Stimulated activated CD8-positive, alpha-beta memory T cell treated with anti-CD3 and anti-CD28 coated beads, Interleukin-4, amount 100 ng/mL, for 48 hours (primary cell): ENCODE measurements around the gene OSBPL9.

Experiments used
- DNase-seq: peaks from one replicate; pipeline ENCODE4 v3.0.0-alpha.2; 2020

Gene OSBPL9

DNA sequence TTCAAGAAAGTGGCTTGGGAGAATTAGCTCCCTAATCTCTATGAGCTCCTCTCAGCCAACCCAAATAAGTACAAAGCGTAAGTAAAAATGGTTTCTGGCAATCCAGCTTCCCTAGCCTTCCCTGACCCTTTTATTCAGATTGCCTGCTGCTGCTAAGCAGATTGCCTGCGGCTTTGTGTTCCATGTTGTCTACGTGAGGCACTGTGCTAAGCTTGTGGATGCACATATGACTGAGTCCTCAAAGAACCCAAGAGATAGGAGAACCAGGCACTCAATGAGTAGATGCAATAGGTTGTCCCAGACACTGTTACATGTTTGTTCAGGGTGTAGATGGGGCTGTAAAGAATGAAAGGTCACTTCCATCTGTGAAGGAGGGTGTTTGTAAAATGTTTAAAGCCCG is 6.3 kb upstream of the OSBPL9 start:
- DNase-seq = no peak

DNA sequence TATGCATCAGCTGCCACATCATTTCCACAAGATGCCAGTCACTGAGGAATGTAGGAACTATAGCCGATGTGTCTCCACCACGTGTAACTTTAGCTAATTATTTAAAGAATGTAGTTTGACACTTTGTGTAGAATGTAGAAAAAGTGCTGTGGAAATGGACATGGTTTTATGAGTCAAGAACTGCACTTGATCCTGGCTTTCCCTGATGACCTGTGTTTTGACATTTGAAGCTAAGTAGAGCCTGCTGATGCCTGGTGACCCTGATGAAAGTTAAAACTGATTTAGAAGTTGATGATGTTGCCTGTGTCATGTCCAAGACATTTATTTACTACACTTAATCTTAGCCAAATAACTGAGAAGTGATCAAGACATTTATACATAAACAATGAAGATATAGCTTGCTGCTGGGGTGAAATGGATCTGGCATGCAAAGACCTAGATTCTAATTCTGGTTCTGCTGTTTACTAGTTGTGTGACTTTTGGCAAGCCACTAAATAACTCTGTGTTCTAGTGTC is 4.4 kb upstream of the OSBPL9 start:
- no peak for DNase-seq

DNA sequence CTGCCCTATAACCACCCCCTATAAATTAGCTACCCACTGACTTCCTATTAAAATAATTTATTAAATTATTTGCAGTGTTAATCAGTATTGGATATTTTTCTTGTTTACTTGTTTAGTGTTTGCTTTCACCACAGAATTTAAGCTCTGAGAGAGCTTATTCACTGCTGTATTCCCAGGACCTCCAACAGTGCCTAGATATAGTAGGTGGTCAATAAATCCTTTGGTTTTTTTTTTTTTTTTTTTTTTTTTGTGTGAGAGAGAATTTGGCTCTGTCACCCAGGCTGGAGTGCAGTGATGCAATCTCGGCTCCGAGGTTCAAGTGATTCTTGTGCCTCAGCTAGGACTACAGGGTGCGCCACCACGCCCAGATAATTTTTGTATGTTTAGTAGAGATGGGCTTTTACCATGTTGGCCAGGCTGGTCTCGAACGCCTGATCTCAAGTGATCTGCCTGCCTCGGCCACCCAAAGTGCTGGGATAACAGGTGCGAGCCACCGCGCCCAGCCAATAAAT is 1.1 kb upstream of the OSBPL9 start:
- no peak for DNase-seq

DNA sequence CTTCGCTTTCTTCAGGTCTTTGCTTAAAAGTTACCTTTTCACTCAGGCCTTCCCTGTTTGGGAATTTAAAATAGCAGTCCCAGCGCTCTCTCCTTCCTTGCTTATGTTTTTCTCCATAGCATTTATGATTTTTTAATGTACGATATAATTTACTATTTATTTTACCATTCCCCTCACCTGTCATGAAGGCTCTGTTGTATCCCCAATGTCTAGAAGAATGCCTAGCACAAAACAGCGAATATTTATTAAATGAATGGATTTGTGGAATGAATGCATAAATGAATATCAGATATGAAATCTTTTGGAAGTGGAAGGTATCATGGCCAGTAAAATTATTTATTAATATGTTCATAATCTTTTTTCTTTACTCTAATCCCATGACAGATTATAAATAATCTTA is 402 bp upstream of the OSBPL9 start:
- DNase-seq = no peak

DNA sequence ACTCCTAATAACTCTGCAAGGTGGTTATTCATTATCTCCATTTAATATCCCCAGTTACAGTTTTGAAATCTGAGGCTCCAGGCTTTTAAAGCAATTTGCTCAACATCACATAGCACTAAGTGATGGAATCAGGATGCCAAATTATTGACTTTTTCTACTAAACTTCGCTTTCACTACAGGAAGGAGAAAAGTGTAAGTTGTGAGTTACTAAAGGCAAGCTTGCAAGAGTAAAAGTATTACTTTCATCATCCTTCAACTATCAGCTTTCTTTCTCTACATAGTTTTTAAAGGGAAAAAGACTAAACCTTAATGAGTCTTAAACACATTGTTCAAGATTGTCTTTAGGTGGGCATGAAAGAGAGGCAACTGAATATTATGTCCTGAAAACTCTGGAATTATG is 1.8 kb downstream of the OSBPL9 start:
- no peak for DNase-seq

DNA sequence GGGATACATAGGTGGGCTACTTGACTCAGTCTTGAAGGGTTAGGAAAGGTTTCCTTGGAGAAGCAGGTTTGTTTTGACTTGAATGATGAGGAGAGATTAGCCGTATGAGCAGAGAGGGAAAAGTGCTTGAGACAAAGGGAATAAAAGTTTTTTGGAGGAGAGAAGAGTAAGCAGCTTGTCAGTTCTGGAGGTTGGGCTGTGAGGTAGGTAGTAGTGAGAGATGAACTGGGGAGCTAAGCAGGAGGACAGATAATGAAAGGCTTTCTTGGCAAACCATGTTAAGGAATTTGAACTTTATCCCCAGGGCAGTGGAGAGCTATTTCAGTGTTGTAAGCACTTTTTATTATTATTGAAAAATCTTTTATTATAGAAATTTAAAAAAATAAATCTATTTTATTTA is 3.6 kb downstream of the OSBPL9 start:
- DNase-seq = no peak

DNA sequence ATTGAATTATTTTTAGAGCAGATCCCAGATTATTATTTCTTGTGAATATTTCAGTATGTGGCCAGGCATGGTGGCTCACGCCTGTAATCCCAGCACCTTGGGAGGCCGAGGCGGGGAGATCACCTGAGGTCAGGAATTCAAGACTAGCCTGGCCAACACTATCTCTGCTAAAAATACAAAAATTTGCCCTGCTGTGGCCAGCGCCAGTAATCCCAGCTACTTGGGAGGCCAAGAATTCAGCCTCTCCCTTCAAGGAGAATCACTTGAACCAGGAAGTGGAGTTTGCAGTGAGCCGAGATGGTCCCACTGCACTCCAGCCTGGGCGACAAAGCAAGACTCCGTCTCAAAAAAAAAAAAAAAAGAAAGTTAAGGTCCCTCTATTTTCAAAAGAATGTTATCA is 4.3 kb downstream of the OSBPL9 start:
- no peak for DNase-seq

DNA sequence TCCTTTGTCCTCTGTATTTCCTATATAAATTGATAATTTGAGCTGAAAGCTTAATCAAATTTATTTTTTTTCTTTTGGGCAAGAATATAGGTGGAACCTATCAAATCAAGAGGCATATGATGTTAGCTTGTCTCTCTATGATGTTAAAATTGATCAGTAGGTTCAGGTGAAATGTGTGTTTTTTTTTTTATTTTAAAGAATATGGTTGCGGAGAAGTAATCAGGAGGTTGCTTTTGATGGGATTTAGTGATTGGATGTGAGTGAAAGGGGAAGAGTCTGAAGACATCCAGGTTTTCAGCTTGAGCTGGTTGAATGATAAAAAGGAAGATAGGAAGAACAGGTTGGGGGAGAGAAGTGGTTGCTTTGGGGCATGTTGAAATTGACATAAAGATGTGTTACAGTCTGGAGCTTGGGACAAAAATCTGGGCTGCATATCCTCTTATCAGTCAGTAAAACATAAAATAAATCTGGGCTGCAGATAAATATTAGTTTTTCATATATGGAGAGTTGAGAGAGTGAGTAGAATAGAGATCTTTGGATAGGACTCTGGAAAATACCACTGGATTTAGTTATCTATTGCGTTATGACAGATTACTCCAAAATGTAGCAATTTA is 5.1 kb downstream of the OSBPL9 start:
- no peak for DNase-seq

DNA sequence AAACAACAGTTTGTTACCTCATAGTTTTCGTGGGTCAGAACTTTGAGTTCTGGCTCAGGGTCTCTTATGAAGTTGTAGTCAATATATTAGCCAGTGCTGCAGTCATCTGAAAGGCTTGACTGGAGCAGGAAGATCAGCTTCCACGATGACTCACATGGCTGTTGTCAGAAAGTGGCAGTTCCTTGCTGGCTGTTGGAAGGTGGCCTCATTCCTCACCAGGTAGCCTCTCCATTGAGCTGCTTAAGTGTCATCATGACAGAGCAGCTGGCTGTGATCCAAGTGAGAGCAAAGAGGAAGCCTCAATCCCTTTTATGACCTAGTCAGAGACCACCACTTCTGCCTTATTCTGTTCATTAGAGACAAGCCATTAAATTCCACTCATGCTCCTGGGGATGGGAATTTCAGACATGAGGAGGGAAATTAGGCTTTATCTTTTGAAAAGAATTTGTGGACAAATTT is 5.6 kb downstream of the OSBPL9 start:
- no peak for DNase-seq

DNA sequence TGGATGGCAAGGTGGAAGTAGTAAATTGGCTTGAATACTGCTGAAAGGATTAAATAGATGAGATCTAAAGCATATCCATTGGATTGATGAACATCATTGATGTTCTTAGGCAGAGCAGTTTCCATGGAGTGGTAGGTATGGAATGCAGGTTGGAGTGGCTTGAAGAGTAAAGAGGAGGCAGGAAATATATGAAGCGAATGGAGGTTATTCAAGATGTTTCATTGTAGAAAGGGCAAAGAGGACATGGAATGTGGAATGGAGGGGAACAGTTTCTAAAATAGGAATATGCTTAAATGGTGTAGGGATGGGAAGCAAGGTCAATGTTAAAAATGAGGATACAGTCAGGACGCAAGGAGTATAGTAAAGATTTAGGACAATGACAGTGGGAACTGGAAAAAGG is 6.1 kb downstream of the OSBPL9 start:
- no peak for DNase-seq

DNA sequence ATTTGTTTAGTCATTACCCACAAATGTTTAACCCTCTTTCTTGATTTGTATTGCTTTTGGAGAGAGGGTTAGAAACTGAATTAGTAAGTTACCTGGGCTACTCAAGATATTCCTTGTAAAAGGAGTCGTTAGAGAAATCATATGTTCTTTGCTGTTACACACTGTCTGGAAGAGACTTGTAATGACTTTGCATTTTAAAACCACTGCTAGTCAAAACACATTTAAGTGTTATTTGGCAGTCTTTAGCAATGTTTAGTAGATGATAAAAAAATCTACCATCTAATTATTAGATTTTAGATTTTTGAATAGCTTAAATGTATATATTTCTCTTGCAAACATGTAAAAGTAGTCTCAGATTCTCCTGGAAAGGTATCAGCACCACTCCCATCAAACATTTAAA is 6.6 kb downstream of the OSBPL9 start:
- no peak for DNase-seq

DNA sequence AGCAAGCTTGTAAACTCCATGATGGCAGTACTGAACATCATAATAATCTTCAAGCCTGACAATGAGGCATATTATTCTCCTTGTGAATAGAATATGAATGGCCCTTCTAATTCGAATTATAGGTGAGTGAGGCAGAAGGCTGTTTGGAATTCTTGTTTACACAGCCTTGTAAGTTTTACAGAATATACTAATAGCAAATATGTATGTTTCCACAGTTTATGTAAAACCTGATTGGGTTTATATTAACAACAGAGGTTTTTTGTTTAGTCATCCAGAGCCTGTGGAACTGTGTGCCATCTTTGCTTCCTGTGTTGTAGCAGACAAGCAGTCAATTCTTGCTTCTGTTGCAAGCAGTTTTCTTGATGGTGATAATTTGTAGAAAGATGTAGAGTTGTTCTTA is 8.0 kb downstream of the OSBPL9 start:
- DNase-seq = no peak

DNA sequence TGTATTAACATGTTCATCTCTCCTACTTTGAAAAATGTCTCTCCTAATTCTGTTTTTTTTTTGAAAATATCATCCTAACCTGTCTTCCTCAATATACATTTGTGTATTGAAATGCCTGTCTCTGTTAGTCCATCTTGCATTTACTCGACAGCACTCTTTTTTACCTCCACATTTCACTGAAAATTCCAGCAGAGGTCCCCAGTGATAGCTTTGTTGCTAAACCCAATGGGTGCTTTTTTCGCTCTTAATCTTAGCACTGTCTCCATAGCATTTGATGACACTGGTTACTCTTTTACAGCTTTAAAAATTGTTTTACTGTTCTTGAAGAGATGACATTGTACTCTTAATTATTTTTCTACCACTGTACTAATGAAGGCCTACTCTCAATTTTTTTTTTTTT is 10.8 kb downstream of the OSBPL9 start:
- DNase-seq = no peak

DNA sequence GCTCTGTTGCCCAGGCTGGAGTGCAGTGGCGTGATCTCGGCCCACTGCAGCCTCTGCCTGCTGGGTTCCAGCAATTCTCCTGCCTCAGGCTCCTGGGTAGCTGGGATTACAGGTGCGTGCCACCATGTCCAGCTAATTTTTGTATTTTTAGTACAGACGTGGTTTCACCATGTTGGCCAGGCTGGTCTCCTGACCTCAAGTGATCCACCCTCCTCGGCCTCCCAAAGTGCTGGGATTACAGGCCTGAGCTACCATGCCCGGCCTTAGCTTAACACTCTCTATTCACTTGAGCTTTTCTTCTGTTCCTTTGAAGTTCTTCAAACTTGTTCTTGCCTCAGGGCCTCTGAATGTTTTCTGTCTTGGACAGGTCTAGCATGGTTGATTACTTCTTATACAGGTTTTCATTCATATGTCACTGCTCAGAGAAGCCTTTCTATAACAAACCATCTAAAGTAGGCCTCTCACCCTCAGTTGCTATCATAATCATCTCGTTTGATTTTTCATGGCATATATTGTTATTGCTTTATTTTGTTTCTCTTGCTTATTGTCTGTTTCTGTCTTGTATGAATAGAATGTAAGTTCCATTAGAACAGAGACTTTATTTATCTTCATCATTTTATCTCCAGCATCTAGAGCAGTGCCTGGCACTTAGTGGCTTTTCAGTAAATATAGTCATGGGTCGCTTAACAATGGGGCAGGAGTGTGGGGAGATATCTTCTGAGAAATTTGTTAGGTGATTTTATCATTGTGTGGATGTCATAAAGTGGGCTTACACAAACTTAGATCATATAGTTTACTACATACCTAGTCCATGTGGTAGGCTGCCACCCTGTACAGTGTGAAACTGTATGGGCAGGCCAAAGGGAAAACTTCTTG is 12.1 kb downstream of the OSBPL9 start:
- no peak for DNase-seq

DNA sequence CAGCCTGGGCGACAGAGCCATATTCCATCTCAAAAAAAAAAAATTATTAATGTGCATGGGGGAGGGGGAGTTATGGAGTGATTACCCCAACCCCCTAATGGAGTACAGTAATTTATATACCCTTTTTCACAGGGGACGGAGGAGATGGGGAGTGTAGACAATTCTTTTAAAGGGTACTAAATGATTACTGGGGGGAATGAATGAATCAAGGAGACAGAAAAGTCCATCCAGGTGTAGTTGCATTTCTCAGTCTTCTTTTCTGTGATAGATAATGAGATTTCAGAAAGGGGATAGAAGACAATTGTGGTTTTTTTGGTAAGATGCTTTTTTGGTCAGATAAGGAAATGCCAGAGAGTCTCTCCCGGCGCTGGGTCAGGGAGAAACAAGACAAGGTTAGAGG is 13.0 kb downstream of the OSBPL9 start:
- DNase-seq = no peak

DNA sequence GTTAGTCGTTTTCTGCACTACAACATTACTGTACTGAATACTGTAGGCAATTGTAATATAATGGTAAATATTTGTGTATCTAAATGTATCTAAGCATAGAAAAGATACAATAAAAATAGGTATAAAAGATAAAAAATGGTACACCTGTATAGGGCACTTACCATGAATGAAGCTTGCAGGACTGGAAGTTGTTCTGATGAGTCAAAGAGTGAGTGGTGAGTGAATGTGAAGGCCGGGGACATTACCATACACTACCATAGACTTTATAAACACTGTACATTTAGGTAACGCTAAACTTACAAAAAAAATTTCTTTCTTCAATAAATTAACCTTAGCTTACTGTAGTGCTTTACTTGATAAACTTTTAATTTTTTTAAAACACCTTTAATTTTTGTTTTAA is 13.5 kb downstream of the OSBPL9 start:
- no peak for DNase-seq

DNA sequence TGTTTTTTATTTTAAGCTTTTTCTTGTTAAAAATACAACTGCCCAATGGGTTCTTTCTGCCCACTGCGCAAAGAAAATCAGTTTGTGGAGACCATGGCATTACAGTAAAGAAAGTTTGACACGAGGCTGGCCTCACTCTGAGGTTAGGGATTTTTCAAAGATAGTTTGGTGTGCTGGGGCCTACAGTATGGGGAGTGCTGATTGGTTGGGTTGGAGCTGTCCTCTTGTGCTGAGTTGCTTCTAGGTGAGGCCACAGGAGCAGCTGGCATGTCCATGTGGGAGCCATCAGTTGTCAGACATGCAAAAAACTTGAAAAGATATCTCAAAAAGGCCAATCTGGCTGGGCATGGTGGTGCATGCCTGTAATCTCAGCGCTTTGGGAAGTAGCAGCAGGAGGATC is 14.0 kb downstream of the OSBPL9 start:
- DNase-seq = no peak

DNA sequence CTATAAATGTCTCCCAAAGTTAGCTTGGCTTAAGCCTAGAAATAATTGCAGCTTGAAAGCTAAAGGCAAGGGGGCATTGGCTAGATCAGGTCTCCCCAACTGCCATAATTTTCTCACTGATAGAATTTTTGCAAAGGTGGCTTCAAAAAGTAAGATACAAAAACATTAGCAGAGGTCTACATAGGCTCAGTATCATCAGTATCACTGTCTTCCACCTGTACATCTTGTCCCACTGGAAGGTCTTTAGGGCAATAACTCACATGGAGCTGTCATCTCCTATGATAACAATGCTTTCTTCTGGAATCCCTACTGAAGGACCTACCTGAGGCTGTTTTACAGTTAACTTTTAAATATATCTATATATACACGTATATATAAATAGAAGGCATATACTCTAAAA is 14.9 kb downstream of the OSBPL9 start:
- DNase-seq = no peak

DNA sequence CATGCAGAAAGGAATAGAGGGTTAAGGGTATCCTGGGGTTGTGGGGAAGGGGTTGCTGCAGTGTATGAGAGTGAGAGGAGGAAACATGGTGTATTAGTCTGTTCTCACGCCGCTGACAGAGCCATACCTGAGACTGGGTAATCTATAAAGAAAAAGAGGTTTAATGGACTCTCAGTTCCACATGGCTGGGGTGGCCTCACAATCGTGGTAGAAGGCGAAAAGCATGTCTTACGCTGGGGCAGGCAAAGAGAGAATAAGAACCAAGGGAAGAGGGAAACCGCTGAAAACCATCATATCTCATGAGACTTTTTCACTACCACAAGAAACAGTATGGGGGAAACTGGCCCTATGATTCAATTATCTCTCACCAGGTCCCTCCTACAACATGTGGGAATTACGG is 17.7 kb downstream of the OSBPL9 start:
- DNase-seq = no peak

DNA sequence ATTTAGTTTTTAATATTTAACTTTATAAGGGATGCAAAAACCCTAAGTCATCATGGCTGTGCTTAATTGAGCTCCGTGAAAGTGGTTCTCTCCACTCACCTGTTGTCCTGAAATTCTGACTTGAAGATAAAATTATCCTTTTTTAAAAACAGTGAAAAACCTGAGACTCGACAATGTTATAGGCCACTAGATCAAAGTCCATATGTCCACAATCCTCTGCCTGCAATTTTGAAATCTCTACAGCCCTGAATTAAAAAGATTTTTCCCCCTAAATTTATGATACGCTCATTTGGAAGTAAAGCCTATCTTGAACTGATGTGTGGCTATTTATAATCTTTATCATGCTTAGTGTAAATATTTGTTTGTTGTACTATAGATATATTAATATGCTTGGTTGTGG is 18.7 kb downstream of the OSBPL9 start:
- no peak for DNase-seq

DNA sequence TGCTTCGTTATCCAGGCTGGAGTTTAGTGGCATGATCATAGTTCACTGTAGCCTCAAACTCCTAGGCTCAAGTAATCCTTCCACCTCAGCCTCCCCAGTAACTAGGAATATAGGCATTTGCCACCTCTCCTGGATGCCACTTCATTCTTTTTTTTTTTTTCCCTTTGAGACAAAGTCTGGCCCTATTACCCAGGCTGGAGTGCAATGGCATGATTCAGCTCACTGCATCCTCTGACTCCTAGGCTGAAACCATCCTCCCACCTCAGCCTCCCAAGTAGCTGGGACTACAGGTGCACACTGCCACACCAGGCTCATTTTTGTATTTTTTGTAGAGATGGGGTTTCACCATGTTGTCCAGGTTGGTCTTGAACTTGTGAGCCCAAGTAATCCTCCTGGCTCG is 19.3 kb downstream of the OSBPL9 start:
- DNase-seq = no peak

DNA sequence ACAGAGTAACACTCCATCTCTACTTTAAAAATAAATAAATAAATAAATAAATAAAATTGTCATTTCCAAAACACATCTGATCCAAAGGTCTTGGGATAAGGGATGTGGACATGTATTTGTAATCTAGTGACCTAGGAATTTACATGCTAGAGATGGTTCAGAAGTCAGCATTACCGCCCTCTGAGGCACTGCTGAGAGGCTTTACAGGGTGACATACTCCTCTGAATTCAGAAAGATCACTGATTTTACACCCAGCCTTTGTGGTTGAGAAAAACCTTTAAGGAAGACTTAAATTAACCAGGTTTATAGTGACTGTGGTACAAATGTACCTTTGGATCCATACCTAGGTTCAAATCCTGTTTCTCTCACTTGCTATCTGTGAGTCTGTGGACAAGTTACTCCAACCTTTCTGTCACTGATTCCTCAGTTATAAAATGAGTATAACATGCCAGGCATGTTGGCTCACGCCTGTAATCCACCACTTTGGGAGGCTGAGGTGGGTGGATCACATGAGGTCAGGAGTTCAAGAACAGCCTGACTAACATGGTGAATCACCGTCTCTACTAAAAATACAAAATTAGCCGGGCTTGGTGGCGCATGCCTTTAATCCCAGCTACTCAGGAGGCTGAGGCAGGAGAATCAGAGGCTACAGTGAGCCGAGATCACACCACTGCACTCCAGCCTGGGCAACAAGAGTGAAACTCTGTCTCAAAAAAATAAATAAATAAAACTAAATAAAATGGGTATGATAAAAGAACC is 20.1 kb downstream of the OSBPL9 start:
- no peak for DNase-seq

DNA sequence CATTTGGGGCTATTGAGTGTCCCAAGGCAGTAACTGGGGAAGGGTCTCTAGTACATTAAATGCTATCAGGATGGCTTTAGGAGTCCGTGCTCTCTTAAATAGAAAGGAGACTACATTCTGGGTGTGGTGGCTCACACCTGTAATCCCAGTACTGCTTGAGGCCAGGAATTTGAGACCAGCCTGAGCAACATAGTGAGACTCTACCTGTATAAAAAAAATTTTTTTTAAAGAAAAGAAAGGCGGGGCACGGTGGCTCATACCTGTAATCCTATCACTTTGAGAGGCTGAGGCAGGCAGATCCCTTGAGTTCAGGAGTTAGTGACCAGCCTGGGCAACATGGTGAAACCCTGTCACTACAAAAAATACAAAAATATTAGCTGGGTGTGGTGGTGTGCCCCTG is 21.5 kb downstream of the OSBPL9 start:
- DNase-seq = no peak

DNA sequence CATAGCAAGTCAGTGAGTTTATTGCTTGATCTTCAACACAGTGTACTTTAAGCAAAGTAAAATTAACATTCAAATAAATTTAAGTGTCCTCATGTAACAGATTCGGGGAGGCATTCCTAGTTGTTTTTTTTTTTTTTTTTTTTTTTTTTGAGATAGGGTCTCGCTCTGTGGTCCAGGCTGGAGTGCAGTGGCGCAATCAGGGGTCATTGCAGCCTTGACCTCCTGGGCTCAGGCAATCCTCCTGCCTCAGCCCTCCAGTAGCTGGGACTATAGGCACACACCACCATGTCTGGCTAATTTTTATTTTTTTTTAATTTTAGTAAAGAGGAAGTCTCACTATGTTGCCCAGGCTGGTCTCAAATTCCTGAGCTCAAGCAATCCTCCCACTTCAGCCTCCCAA is 22.8 kb downstream of the OSBPL9 start:
- DNase-seq = no peak
